Measurements from ENCODE around the gene EHMT1.

EHMT1 gene

DNA sequence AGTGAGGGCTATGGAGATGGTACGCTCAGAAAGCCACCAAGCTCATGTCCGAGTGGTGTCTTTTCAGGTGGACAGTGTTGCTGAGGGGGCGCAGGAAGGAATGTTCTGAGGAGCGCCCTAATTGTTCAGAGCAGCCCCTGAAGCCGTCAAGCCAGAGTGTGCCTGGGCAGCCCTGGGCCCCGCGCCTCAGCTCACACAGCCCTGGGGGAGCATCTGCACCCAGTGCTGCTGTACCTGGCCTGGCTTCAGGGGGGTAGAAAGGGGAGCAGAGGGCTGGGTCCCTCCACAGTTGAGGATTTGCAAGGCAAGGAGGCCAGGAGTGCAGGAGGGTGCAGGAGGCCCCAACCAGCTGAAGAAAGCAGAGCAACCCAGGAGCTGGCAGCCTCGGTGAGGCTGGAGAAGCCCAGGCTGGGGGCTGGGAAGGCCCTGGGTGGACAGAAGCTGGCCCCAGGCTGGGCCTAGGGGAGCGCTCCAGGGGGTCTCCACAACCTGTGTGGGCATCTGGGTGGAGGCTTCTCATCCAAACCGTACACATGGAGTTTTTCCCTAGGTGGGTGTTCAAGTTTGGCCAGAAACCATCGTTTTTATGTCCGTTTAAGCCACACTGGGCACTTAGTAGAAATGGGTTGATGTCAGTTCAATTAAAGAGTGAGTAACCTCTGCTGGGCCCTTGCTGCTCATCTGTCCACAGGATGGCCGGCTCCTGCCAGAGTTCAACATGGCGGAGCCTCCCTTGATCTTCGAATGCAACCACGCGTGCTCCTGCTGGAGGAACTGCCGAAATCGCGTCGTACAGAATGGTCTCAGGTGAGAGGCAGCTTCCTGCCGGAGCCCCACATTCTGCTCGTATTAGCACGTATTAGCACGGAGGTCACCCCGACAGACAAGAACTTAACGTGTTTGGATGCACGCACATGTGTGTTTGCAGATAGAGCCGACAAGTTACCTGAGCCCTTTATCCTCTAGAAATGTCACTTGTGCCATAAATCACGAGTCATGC is 196.8 kb downstream of the EHMT1 start:
- Histone ChIP-seq H2AFZ (ENCODE audit: low read depth) (no peak overlapping the region), H3K4me2 (no peak overlapping the region), H3K9ac (no peak overlapping the region), H3K79me2 (ENCODE audit: insufficient read depth, low read depth) (no peaks in the 10 kb centered on the region), H3K4me1 (ENCODE audit: low read depth, poor library complexity, severe bottlenecking) (no peaks in the 10 kb centered on the region), H3K4me3 (IDR thresholded peaks at IDR 0.05; ENCODE audit: insufficient read depth, low read depth, low read length) (no peak overlapping the region), H3K27me3 (ENCODE audit: insufficient read depth, low read depth) (no peaks in the 10 kb centered on the region), H3K27ac (no peak overlapping the region), H3K36me3 (ENCODE audit: insufficient read depth) (no peaks in the 10 kb centered on the region; the same call in 1 of the 2 replicates), H4K20me1 (ENCODE audit: insufficient read depth) (no peaks in the 10 kb centered on the region)
- TF ChIP-seq, protein P1, sequence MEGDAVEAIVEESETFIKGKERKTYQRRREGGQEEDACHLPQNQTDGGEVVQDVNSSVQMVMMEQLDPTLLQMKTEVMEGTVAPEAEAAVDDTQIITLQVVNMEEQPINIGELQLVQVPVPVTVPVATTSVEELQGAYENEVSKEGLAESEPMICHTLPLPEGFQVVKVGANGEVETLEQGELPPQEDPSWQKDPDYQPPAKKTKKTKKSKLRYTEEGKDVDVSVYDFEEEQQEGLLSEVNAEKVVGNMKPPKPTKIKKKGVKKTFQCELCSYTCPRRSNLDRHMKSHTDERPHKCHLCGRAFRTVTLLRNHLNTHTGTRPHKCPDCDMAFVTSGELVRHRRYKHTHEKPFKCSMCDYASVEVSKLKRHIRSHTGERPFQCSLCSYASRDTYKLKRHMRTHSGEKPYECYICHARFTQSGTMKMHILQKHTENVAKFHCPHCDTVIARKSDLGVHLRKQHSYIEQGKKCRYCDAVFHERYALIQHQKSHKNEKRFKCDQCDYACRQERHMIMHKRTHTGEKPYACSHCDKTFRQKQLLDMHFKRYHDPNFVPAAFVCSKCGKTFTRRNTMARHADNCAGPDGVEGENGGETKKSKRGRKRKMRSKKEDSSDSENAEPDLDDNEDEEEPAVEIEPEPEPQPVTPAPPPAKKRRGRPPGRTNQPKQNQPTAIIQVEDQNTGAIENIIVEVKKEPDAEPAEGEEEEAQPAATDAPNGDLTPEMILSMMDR (conservative IDR thresholded peaks at IDR 0.05; ENCODE audit: low read depth, low read length) = no peak

DNA sequence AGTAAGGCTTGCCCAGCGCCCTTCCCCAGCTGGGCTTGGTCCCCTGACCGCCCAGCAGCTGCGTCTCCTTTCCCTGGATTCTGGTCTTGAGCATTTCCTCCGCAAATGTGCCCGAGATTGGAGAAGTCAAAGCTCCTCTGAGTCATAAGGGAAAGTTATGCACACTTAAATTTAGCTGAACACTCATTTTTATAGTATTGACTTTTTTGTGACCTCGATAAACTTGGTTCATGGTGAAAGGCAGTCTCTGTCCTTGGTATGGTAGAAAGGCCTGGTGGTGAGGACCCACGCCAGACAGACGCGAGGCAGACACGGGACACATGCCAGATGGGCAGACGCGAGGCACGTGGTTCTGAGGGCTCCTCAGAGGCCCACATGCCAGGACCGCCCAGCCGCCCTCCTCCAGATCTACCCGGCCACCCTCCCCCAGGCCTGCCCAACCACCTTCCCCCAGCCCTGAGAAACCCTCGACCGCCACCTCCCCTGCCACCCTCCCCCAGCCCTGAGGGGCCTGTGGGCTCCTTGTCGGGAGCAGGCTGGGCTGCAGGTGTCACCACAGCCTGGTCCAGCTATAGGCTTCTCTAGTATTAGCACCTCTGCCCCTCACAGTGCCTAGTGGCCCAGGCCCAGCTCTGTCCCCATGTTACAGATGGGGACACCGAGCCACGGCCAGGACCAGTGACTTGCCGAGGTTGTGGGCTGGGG is 197.9 kb downstream of the EHMT1 start:
- Histone ChIP-seq H4K20me1 (ENCODE audit: insufficient read depth) (no peaks in the 10 kb centered on the region), H3K27me3 (ENCODE audit: insufficient read depth, low read depth) (no peaks in the 10 kb centered on the region), H3K4me3 (IDR thresholded peaks at IDR 0.05; ENCODE audit: insufficient read depth, low read depth, low read length) (no peak overlapping the region), H3K9ac (no peak overlapping the region), H3K4me1 (ENCODE audit: low read depth, poor library complexity, severe bottlenecking) (no peaks in the 10 kb centered on the region), H3K79me2 (ENCODE audit: insufficient read depth, low read depth) (no peaks in the 10 kb centered on the region), H2AFZ (ENCODE audit: low read depth) (no peak overlapping the region), H3K27ac (no peak overlapping the region), H3K36me3 (ENCODE audit: insufficient read depth) (no peaks in the 10 kb centered on the region; the same call in 1 of the 2 replicates), H3K4me2 (no peak overlapping the region)
- TF ChIP-seq, protein P1 (conservative IDR thresholded peaks at IDR 0.05; ENCODE audit: low read depth, low read length) = no peak

DNA sequence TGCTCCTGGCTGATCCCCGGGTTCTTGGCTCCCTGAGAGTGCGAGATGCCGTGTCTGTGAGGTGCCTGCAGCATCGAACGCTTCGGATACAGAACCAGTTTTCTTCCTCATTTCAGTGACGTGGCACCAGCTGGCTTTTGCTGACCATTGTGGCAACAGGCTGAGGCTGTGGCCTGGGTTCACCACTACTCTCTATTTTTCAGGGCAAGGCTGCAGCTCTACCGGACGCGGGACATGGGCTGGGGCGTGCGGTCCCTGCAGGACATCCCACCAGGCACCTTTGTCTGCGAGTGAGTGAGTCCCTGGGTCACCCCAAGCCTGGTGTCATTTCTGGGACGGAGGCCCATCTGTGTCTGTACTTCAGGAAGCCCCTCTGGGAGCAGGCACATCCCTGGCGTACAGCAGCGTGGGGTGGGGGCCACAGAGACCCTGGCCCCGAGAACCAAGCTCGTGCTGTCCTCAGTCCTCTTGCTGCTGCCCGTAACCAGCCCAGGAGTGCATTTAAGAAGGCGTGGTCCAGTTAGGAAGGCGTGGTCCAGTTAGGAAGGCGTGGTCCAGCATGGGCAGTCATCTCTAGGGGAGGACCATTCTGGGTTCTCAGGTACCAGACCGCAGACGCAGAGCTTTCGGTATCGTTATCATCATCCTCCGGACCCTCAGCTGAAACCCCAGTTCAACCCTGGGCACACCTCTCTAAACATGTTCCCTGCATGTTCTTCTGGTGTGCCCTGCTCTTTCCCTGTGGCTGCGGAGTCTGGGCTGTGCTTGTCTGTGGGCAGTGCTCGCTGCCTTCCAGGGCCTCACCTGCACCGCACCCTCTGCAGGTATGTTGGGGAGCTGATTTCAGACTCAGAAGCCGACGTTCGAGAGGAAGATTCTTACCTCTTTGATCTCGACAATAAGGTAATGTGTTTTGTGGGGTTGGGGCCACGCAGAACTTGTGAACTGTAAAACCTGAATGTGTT is 198.7 kb downstream of the EHMT1 start:
- Histone ChIP-seq H2AFZ (ENCODE audit: low read depth) (no peak overlapping the region), H3K79me2 (ENCODE audit: insufficient read depth, low read depth) (no peaks in the 10 kb centered on the region), H3K36me3 (ENCODE audit: insufficient read depth) (no peaks in the 10 kb centered on the region; the same call in 1 of the 2 replicates), H3K27ac (no peak overlapping the region), H3K9ac (no peak overlapping the region), H3K4me2 (no peak overlapping the region), H3K27me3 (ENCODE audit: insufficient read depth, low read depth) (no peaks in the 10 kb centered on the region), H3K4me1 (ENCODE audit: low read depth, poor library complexity, severe bottlenecking) (no peaks in the 10 kb centered on the region), H3K4me3 (IDR thresholded peaks at IDR 0.05; ENCODE audit: insufficient read depth, low read depth, low read length) (no peak overlapping the region), H4K20me1 (ENCODE audit: insufficient read depth) (no peaks in the 10 kb centered on the region)
- TF ChIP-seq, protein P1 (conservative IDR thresholded peaks at IDR 0.05; ENCODE audit: low read depth, low read length) = no peak

DNA sequence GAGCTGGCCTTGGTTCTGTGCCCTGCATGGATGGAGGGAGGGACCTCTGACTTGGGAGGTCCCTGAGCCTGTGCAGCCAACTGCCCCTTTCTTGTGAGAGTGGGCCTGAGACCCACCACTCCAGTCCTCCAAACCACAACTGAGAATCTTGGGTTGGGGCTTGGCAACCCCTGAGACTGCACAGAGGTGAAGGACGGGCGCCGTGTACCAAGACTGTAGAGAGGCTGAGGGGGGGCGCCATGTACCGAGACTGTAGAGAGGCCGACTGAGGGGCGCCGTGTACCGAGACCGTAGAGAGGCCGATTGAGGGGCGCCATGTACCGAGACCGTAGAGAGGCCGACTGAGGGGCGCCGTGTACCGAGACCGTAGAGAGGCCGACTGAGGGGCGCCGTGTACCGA is 199.5 kb downstream of the EHMT1 start:
- Histone ChIP-seq H3K4me2 (no peak overlapping the region), H3K9ac (no peak overlapping the region), H3K4me1 (ENCODE audit: low read depth, poor library complexity, severe bottlenecking) (no peaks in the 10 kb centered on the region), H3K79me2 (ENCODE audit: insufficient read depth, low read depth) (no peaks in the 10 kb centered on the region), H3K4me3 (IDR thresholded peaks at IDR 0.05; ENCODE audit: insufficient read depth, low read depth, low read length) (no peak overlapping the region), H3K27me3 (ENCODE audit: insufficient read depth, low read depth) (no peaks in the 10 kb centered on the region), H4K20me1 (ENCODE audit: insufficient read depth) (no peaks in the 10 kb centered on the region), H3K36me3 (ENCODE audit: insufficient read depth) (no peaks in the 10 kb centered on the region; the same call in 1 of the 2 replicates), H2AFZ (ENCODE audit: low read depth) (no peak overlapping the region), H3K27ac (no peak overlapping the region)
- TF ChIP-seq, protein P1 (conservative IDR thresholded peaks at IDR 0.05; ENCODE audit: low read depth, low read length) = no peak

Measured in KMS-11 (cell line).